Body of pancreas (tissue), 4 donors: ENCODE data around the gene ASB18. TPM values are rescaled to one million over a fixed set of nuclear protein-coding genes. Genes with fewer than 3 reads are reported as not detected.

ENCODE experiments used
- ATAC-seq: fragments of 150-250 bp; one replicate; pipeline ENCODE4 v1.9.1; 2016
- DNase-seq, 4 donors: peaks; one replicate each; pipeline ENCODE4 v3.0.0-alpha.2; 2019
- H3K27ac ChIP-seq, 4 donors: fragments of 200-600 bp; sonication (generic); 1 replicate in 3 of 4; 2 replicates in 1 of 4; pipeline versions ENCODE4 v1.5.1 to v1.6.1; 2016 to 2019; ENCODE audit warnings: mild to moderate bottlenecking in 1 of 4, mixed read lengths in 1 of 4, moderate library complexity in 1 of 4
- H3K27me3 ChIP-seq, 2 donors: fragments of 200-600 bp; sonication (generic); one replicate each; pipeline ENCODE4 v1.6.0; 2016; ENCODE audit warnings: mild to moderate bottlenecking in 1 of 2
- H3K36me3 ChIP-seq, 2 donors: fragments of 200-600 bp; sonication (generic); replicated peaks in 1 of 2; 2 replicates each; pipeline ENCODE4 v1.5.1; 2016; ENCODE audit warnings: low read depth in 2 of 2; ENCODE audit not compliant: insufficient read depth in 1 of 2
- H3K4me1 ChIP-seq: fragments of 200-600 bp; sonication (generic); one replicate; pipeline ENCODE4 v1.6.0; 2016
- H3K4me3 ChIP-seq, 2 donors: fragments of 200-600 bp; sonication (generic); 1 replicate in 1 of 2; 2 replicates in 1 of 2; pipeline ENCODE4 v1.5.1; 2016 to 2019
- H3K9me3 ChIP-seq, 3 donors: fragments of 200-600 bp; sonication (generic); 1 replicate in 2 of 3; 2 replicates in 1 of 3; pipeline ENCODE4 v1.5.1; 2016
- POLR2A ChIP-seq, 3 donors: fragments of 450-650 bp; IDR thresholded peaks; one replicate each; pipeline ENCODE4 v1.6.1; 2016; ENCODE audit warnings: antibody characterized with exemption in 3 of 3, mild to moderate bottlenecking in 2 of 3
- WGBS, 2 donors: methylation state at CpG; one replicate each; pipeline ENCODE4 v1.1.5; 2017; 5-methylcytosine and 5-hydroxymethylcytosine counted together
- intact Hi-C: fragments of 100-400 bp; cut with DNase I; formaldehyde crosslinking; loops from one replicate; pipeline ENCODE4 v1.15.1; 2023
- total RNA-seq, 2 donors: library from RNA; depleted of rRNA; stranded (reverse); fragments of >200 nt; gene quantifications; one replicate each; pipeline ENCODE4 v1.1.0, GENCODE V29; 2016
- TF ChIP-seq, protein P1 (sequence below), 7 experiments: fragments of 450-650 bp in 4 of 7; fragments of 200-600 bp in 3 of 7; sonication (generic) in 3 of 7; IDR thresholded peaks; one replicate each; pipeline ENCODE4 v1.5.1; 2016 to 2019; ENCODE audit warnings: antibody characterized with exemption in 7 of 7

Gene ASB18
- total RNA-seq, 2 donors from 2014 or later: not detected

DNA sequence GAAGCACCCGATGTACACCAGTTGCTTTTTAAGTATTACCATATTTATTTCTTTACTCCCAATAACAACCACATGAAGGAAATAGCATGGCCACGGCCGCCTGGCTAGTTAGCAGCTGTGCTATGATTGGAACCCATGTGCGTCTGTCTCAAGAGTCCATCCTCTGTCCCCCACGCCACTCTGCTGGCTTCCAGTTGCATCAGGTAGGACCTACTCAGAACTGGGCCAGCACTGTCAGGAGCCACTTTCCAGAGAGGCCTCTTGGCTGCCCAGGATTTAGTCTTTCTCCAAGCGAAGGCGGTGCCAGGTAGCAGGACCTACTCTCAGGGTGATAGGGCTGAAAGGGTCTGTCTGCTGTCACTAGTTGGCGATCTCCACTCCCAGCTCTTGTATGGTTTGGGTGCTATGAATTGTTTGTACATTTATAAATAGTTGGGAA lies 22.1 kb downstream of the ASB18 start:
- DNase-seq (no peak), ATAC-seq (no peak)
- 78 to 82% methylated on average over 8 of the region's 8 CpGs for whole genome bisulfite sequencing, 2 donors
- Histone ChIP-seq H3K4me1 (peaks cover 13% of the 10 kb centered on the region), H3K4me3 (no peak overlapping the region), H3K9me3 (no peaks in the 10 kb centered on the region), H3K27me3 (no peaks in the 10 kb centered on the region), H3K27ac (no peak overlapping the region), H3K36me3 (no peaks in the 10 kb centered on the region)
- no peak for TF ChIP-seq POLR2A (IDR thresholded peaks at IDR 0.05)
- TF ChIP-seq, protein P1, sequence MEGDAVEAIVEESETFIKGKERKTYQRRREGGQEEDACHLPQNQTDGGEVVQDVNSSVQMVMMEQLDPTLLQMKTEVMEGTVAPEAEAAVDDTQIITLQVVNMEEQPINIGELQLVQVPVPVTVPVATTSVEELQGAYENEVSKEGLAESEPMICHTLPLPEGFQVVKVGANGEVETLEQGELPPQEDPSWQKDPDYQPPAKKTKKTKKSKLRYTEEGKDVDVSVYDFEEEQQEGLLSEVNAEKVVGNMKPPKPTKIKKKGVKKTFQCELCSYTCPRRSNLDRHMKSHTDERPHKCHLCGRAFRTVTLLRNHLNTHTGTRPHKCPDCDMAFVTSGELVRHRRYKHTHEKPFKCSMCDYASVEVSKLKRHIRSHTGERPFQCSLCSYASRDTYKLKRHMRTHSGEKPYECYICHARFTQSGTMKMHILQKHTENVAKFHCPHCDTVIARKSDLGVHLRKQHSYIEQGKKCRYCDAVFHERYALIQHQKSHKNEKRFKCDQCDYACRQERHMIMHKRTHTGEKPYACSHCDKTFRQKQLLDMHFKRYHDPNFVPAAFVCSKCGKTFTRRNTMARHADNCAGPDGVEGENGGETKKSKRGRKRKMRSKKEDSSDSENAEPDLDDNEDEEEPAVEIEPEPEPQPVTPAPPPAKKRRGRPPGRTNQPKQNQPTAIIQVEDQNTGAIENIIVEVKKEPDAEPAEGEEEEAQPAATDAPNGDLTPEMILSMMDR (IDR thresholded peaks at IDR 0.05): no peak
- intact Hi-C loops: no loop called here

DNA sequence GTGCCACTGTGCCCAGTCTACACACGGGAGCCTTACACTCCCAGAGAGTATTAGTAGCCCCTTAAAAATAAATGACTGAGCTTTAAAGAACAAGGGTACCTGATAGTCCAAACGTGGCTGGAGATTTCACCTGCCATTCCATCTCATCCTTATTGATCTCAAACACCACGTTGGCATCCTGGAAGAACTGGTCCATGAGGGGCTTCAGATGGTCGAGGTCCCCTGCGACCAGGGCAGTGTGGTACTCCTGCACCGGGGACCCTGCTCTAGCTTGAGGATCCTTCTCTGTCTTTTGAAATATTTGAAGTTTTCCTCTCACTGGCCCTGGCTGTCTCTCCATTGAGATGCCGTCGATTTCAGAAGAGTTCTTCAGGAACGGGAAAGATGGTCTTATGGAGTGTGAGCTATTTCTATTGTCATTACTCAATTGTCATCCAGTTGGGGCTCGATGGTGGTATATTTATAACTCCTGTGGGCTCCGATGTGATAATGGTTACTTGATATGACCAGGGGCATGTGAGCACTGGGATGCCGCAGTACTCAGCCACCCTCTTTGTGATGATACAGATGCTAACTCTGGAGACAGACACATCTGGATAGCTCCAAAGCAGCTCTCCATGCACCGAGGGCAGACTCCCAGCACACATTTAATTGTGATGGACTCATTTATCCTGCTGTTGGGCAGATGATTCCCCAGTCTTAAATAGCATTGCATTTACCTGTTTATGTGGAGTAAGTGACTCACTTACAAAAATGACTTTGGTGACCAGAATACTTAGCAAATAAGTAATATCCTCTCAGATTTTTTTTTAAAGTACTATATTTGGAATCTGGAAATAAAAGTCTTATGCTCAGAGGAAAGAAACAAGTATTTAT lies 22.8 kb downstream of the ASB18 start:
- no peak for TF ChIP-seq POLR2A (IDR thresholded peaks at IDR 0.05)
- TF ChIP-seq, protein P1 (IDR thresholded peaks at IDR 0.05): no peak
- ATAC-seq: no peak
- peak overlapping the region in 3 of 4 donors; percentile 58 to 82 (median 66) for H3K27ac ChIP-seq
- H3K9me3 ChIP-seq: no peaks in the 10 kb centered on the region
- peaks cover 19% of the 10 kb centered on the region for H3K4me1 ChIP-seq
- DNase-seq: no peak
- intact Hi-C loops: no loop called here
- no peak overlapping the region for H3K4me3 ChIP-seq
- peaks cover 0 to 6% of the 10 kb centered on the region in 2 donors for H3K27me3 ChIP-seq
- H3K36me3 ChIP-seq: no peaks in the 10 kb centered on the region
- WGBS, 2 donors: 61 to 65% methylated on average over 13 of the region's 13 CpGs

DNA sequence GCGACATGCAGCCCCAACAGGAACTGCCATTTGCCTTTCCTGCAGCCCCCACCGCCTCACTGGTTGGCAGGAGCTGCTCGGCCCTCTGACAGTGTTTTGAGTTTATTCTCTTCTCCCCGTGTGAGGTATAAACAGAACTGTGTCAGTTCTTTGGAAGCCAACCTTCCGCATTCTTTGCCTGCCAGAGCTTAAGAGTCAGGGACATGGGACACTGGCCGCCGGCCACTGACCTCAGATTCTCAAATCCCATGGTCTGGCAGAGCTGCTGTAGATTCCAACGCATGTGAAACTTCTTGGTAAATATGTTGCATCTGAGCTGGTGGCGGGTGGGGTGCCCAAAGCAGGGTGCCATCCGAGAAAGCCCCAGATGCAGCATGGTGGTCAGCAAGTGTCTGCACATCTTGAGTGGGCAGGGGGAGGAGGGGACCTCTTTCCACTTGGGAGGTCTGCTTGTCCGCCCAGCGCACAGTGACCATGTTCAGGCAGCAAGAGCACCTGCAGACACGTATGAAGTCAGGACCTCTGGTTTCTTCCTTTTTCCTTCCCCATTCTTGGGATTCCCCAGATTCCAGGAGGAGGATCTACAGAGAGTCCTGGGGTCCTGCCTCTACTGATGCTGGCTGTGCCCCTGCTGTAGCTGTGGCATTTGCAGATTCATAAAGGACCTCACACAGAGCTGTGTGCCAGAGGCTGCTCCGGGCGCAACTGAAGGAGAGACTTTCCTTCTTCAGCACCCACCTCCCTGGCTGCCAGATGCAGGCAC lies 23.8 kb downstream of the ASB18 start:
- Histone ChIP-seq H3K27me3 (peaks cover 0 to 14% of the 10 kb centered on the region in 2 donors), H3K27ac (peak overlapping the region; percentile 58 to 82 (median 62)), H3K4me1 (peaks cover 20% of the 10 kb centered on the region), H3K36me3 (no peaks in the 10 kb centered on the region), H3K4me3 (no peak overlapping the region), H3K9me3 (no peaks in the 10 kb centered on the region)
- DNase-seq: peak; percentile 43 to 67 (median 64)
- TF ChIP-seq, protein P1 (IDR thresholded peaks at IDR 0.05): no peak
- TF ChIP-seq POLR2A (IDR thresholded peaks at IDR 0.05): peak in 2 of 3 donors; percentile 5 to 34
- peak; percentile 80 for ATAC-seq
- intact Hi-C loops: no loop called here
- 25 to 45% methylated on average over 10 to 15 of the region's 15 CpGs for WGBS, 2 donors

DNA sequence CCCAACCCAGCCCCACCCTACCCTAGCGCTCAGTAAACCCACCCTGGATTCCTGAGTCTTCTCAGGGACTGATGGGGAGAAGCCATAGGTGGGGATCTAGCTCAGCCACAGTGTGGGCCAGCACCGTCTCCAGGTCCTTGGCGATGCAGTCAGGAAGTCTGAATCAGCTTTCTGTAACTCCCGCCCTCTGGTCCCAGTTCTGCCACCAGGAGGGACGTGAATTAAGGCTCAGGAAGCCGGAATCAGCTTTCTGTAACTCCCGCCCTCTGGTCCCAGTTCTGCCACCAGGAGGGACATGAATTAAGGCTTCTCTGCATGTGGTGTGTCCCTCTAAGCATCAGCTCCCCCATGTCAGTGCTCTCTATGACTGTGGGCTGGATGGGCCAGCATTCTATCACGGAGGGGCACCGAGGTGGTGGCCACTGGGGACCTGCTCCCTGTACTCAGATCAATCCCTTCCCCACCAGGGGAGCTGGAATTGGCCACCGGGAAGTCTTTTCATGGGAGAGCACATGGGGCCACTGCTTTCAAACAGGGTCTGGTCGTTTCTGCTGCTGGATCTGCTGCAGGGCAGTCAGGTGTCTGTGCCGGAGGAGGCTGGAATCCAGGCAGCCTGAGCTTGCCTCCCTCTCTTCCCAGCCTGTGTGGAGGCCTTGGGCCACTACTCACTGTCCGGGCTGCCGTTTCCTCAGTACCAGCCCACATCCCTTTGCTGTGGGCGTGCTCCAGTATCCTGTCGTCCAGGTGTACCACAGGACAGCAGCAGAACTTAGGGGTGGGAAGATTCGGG lies 24.7 kb downstream of the ASB18 start:
- peak overlapping the region; percentile 58 to 82 (median 62) for H3K27ac ChIP-seq

More for the DNA sequence above, 24.7 kb downstream of the ASB18 start:
- H3K36me3 ChIP-seq: no peaks in the 10 kb centered on the region
- H3K4me3 ChIP-seq: no peak overlapping the region
- H3K4me1 ChIP-seq: peaks cover 20% of the 10 kb centered on the region
- no peak for ATAC-seq
- DNase-seq: no peak
- TF ChIP-seq POLR2A (IDR thresholded peaks at IDR 0.05): no peak
- TF ChIP-seq, protein P1 (IDR thresholded peaks at IDR 0.05): no peak
- intact Hi-C loops: no loop called here
- no peaks in the 10 kb centered on the region for H3K9me3 ChIP-seq
- H3K27me3 ChIP-seq: peaks cover 0 to 16% of the 10 kb centered on the region in 2 donors
- WGBS, 2 donors: 46 to 49% methylated on average over 12 to 17 of the region's 17 CpGs
